Spleen (tissue), 11 donors: Measurements from ENCODE around the gene TEKT5. TPM values are rescaled to one million over a fixed set of nuclear protein-coding genes. Genes with fewer than 3 reads are reported as not detected.

Experiments
- DNase-seq: peaks from one replicate; pipeline ENCODE4 v3.0.0-alpha.2; 2020
- H3K27ac ChIP-seq, 8 donors: fragments of 200-600 bp; sonication (generic) in 7 of 8; 1 replicate in 4 of 8; 2 replicates in 4 of 8; pipeline versions ENCODE4 v1.5.0 to v1.8.0; 2016 to 2021; ENCODE audit warnings: inconsistent platforms in 4 of 8, mild to moderate bottlenecking in 4 of 8, moderate library complexity in 1 of 8
- H3K27me3 ChIP-seq, 7 donors: fragments of 200-600 bp; sonication (generic) in 6 of 7; replicated peaks in 1 of 7; 1 replicate in 4 of 7; 2 replicates in 3 of 7; pipeline versions ENCODE4 v1.5.0 to v1.8.0; 2016 to 2021; ENCODE audit warnings: inconsistent platforms in 3 of 7, mild to moderate bottlenecking in 1 of 7
- H3K36me3 ChIP-seq, 6 donors: fragments of 200-600 bp; sonication (generic) in 5 of 6; 1 replicate in 4 of 6; 2 replicates in 2 of 6; pipeline versions ENCODE4 v1.5.0 to v1.8.0; 2016 to 2021; ENCODE audit warnings: inconsistent platforms in 2 of 6
- H3K4me1 ChIP-seq, 6 donors: fragments of 200-600 bp; sonication (generic) in 5 of 6; 1 replicate in 3 of 6; 2 replicates in 3 of 6; pipeline versions ENCODE4 v1.5.0 to v1.8.0; 2016 to 2021; ENCODE audit warnings: inconsistent platforms in 3 of 6
- H3K4me3 ChIP-seq, 8 donors: fragments of 200-600 bp; sonication (generic) in 7 of 8; 1 replicate in 4 of 8; 2 replicates in 4 of 8; pipeline versions ENCODE4 v1.5.0 to v1.8.0; 2016 to 2021; ENCODE audit warnings: inconsistent platforms in 4 of 8, mild to moderate bottlenecking in 4 of 8, moderate library complexity in 2 of 8
- H3K9me3 ChIP-seq, 8 donors: fragments of 200-600 bp; sonication (generic) in 7 of 8; 1 replicate in 4 of 8; 2 replicates in 4 of 8; pipeline versions ENCODE4 v1.5.0 to v1.8.0; 2016 to 2021; ENCODE audit warnings: inconsistent platforms in 4 of 8
- CTCF ChIP-seq, 11 experiments: fragments of 200-600 bp in 7 of 11; fragments of 450-650 bp in 4 of 11; sonication (generic) in 4 of 11; IDR thresholded peaks in 8 of 11; conservative IDR thresholded peaks in 3 of 11; 1 replicate in 7 of 11; 2 replicates in 4 of 11; pipeline versions ENCODE4 v1.4.0 to v1.8.0; 2016 to 2021; ENCODE audit warnings: antibody characterized with exemption in 11 of 11, inconsistent platforms in 4 of 11, mild to moderate bottlenecking in 1 of 11
- POLR2A ChIP-seq, 3 donors: fragments of 450-650 bp; IDR thresholded peaks; one replicate each; pipeline ENCODE4 v1.5.1; 2017; ENCODE audit warnings: antibody characterized with exemption in 3 of 3, mild to moderate bottlenecking in 1 of 3
- POLR2AphosphoS5 ChIP-seq, 3 donors: sonication (generic); formaldehyde crosslinking; IDR thresholded peaks; one replicate each; pipeline ENCODE4 v1.5.1; 2017; ENCODE audit warnings: antibody characterized with exemption in 3 of 3
- WGBS, 5 donors: extraction: QIAGEN DNeasy Blood & Tissue Kit in 3 of 5; methylation state at CpG; one replicate each; pipeline versions ENCODE4 v1.1.5 to v1.1.7; 2013 to 2018; 5-methylcytosine and 5-hydroxymethylcytosine counted together
- intact Hi-C: fragments of 100-400 bp; cut with DNase I; formaldehyde crosslinking; loops from one replicate; pipeline ENCODE4 v1.15.0; 2023; ENCODE audit warnings: low total_unique reads
- polyA plus RNA-seq, 3 donors: library from polyadenylated mRNA; stranded (reverse); fragments of 200-250 nt; gene quantifications; one replicate each; pipeline ENCODE4 v1.2.1, GENCODE V29; 2013
- total RNA-seq, 7 donors: library from RNA; depleted of rRNA in 3 of 7; stranded (reverse); fragments of >200 nt in 3 of 7; fragmentation: NEBNext Ultra II Directional in 4 of 7; extraction: Animal tissue kit (Norgen Biotek cat#: 25700) in 4 of 7; gene quantifications; one replicate each; pipeline versions ENCODE4 v1.1.0 to v1.2.1, GENCODE V29; 2016 to 2021
- donor health status: healthy with polysubstance abuse.
- donor health status: DM: no; HTN: no; CAD: no; lungs with moderate emphysema.
- donor health status: DM: no; HTN: no; CAD: no.
- donor health status: Bipolar disorder and iron deficiency.
- donor health status: healthy.
- donor health status: DM: no; HTN: no; CAD: no.
- donor health status: DM: yes; HTN: yes; CAD: no.

Gene TEKT5
- total and polyA plus RNA-seq, 10 donors = 0.17 to 1.5 (median 0.43) TPM; not detected in 3

- Histone ChIP-seq H3K36me3 (no peaks in the 10 kb centered on the region), H3K4me3 (no peak overlapping the region), H3K9me3 (no peaks in the 10 kb centered on the region), H3K27ac (no peak overlapping the region), H3K27me3 (no peaks in the 10 kb centered on the region), H3K4me1 (no peaks in the 10 kb centered on the region)
- intact Hi-C loops = no loop called here
- DNase-seq = no peak
- TF ChIP-seq POLR2AphosphoS5 (IDR thresholded peaks at IDR 0.05) = no peak
- no peak for TF ChIP-seq POLR2A (IDR thresholded peaks at IDR 0.05)
- TF ChIP-seq CTCF (IDR thresholded peaks at IDR 0.05 in 8 of 11, conservative IDR thresholded peaks at IDR 0.05 in 3 of 11) = no peak
- WGBS, 5 donors = 74 to 86% (median 78%) methylated on average over 4 of the region's 4 CpGs
Observed at GRCh38 chr16:10663744-10664143, 31.0 kb downstream of the TEKT5 start.

- DNase-seq = no peak
- Histone ChIP-seq H3K27me3 (no peaks in the 10 kb centered on the region), H3K9me3 (no peaks in the 10 kb centered on the region), H3K36me3 (no peaks in the 10 kb centered on the region), H3K27ac (no peak overlapping the region), H3K4me3 (no peak overlapping the region), H3K4me1 (no peaks in the 10 kb centered on the region)
- WGBS, 5 donors = 66 to 94% (median 71%) methylated on average over 1 of the region's 1 CpG
- TF ChIP-seq CTCF (IDR thresholded peaks at IDR 0.05 in 8 of 11, conservative IDR thresholded peaks at IDR 0.05 in 3 of 11) (no peak), POLR2A (IDR thresholded peaks at IDR 0.05) (no peak)
- intact Hi-C loops = no loop called here
Observed at GRCh38 chr16:10663146-10663545, 31.6 kb downstream of the TEKT5 start.

GRCh38 chr16:10662212-10662611 lies 32.5 kb downstream of the TEKT5 start:
- no peak for DNase-seq
- 57 to 80% (median 70%) methylated on average over 5 of the region's 5 CpGs for WGBS, 5 donors

GRCh38 chr16:10661737-10662136 lies 33.0 kb downstream of the TEKT5 start:
- Histone ChIP-seq H3K9me3 (no peaks in the 10 kb centered on the region), H3K27ac (no peak overlapping the region), H3K4me3 (no peak overlapping the region), H3K4me1 (no peaks in the 10 kb centered on the region), H3K36me3 (no peaks in the 10 kb centered on the region), H3K27me3 (no peaks in the 10 kb centered on the region)
- TF ChIP-seq POLR2A (IDR thresholded peaks at IDR 0.05) (no peak), POLR2AphosphoS5 (IDR thresholded peaks at IDR 0.05) (no peak), CTCF (IDR thresholded peaks at IDR 0.05 in 8 of 11, conservative IDR thresholded peaks at IDR 0.05 in 3 of 11) (no peak)
- no peak for DNase-seq
- intact Hi-C loops = no loop called here
- WGBS, 5 donors = 0 to 86% (median 52%) methylated on average over 1 of the region's 1 CpG

More at GRCh38 chr16:10662212-10662611, 32.5 kb downstream of the TEKT5 start:
- Histone ChIP-seq H3K9me3 (no peaks in the 10 kb centered on the region), H3K36me3 (no peaks in the 10 kb centered on the region), H3K4me3 (no peak overlapping the region), H3K27ac (no peak overlapping the region), H3K4me1 (no peaks in the 10 kb centered on the region), H3K27me3 (no peaks in the 10 kb centered on the region)
- TF ChIP-seq CTCF (IDR thresholded peaks at IDR 0.05 in 8 of 11, conservative IDR thresholded peaks at IDR 0.05 in 3 of 11) = no peak
- TF ChIP-seq POLR2A (IDR thresholded peaks at IDR 0.05) = no peak
- TF ChIP-seq POLR2AphosphoS5 (IDR thresholded peaks at IDR 0.05) = no peak
- intact Hi-C loops = no loop called here
